K562 (cell line): ENCODE measurements around the gene ZNF513. TPM values are rescaled to one million over a fixed set of nuclear protein-coding genes. Genes with fewer than 3 reads are reported as not detected.
A peak's percentile ranks its signal among the peaks of the same experiment; 100 is the strongest.

ENCODE experiments used
- BCOR ChIP-seq: fragments of 450-650 bp; IDR thresholded peaks from 2 replicates; pipeline ENCODE4 v1.6.1; 2016
- BMI1 ChIP-seq: fragments of 150-350 bp; IDR thresholded peaks from 2 replicates; pipeline ENCODE4 v1.6.1; 2014; ENCODE audit warnings: low read length
- CCAR2 ChIP-seq: fragments of 200-400 bp; formaldehyde crosslinking; IDR thresholded peaks from 2 replicates; pipeline ENCODE4 v1.6.1; 2017; ENCODE audit warnings: mild to moderate bottlenecking, low read depth, low read length
- CREB3L1 ChIP-seq: fragments of 450-650 bp; IDR thresholded peaks from 2 replicates; pipeline ENCODE4 v1.6.1; 2014; ENCODE audit warnings: low read depth, mild to moderate bottlenecking, moderate library complexity, borderline replicate concordance
- DIDO1 ChIP-seq: fragments of 450-650 bp; IDR thresholded peaks from 2 replicates; pipeline ENCODE4 v1.6.1; 2016; ENCODE audit warnings: low read depth, missing biosample characterization, missing genetic modification characterization
- GABPA ChIP-seq: fragments of 200-800 bp; sonication (Bioruptor generic); conservative IDR thresholded peaks from 2 replicates; pipeline ENCODE4 v1.6.1; 2016; ENCODE audit warnings: low read depth, missing genetic modification characterization, missing compliant biosample characterization
- MEF2D ChIP-seq: conservative IDR thresholded peaks from 2 replicates; pipeline ENCODE4 v1.6.1; 2016; ENCODE audit warnings: low read depth, missing genetic modification characterization, missing compliant biosample characterization
- OTX1 ChIP-seq: fragments of 450-650 bp; formaldehyde crosslinking; IDR thresholded peaks from 2 replicates; pipeline ENCODE4 v1.4.0; 2022; ENCODE audit warnings: mild to moderate bottlenecking
- RERE ChIP-seq: sonication (generic); formaldehyde crosslinking; IDR thresholded peaks from 2 replicates; pipeline ENCODE4 v1.8.0; 2023; ENCODE audit warnings: missing genetic modification reagents, mild to moderate bottlenecking, borderline replicate concordance
- SIRT6 ChIP-seq: IDR thresholded peaks from one replicate; pipeline ENCODE4 v1.6.1; 2012; ENCODE audit warnings: low read depth, mild to moderate bottlenecking, control low read depth, inconsistent platforms, low read length, moderate library complexity
- ZNF695 ChIP-seq: fragments of 450-650 bp; formaldehyde crosslinking; IDR thresholded peaks from 2 replicates; pipeline ENCODE4 v1.4.0; 2020; ENCODE audit warnings: mild to moderate bottlenecking, moderate library complexity
- polyA plus RNA-seq, 8 experiments: library from polyadenylated mRNA; depleted of rRNA in 4 of 8; stranded (reverse) in 5 of 8; unstranded in 3 of 8; fragments of >200 nt; fragmentation: Nextera tagmentation in 2 of 8; fragmentation: Illumina TruSeq in 1 of 8; extraction: Ambion mirVana in 2 of 8; extraction: Trizol in 1 of 8; gene quantifications; 2 replicates each; pipeline versions ENCODE4 v1.2.1 to v1.2.3, GENCODE V29; 2011 to 2014; ENCODE audit warnings: inconsistent platforms in 1 of 8, missing spikeins in 1 of 8
- total RNA-seq, 7 experiments: library from RNA; depleted of rRNA in 6 of 7; stranded (reverse); fragments of >200 nt in 6 of 7; fragmentation: Illumina TruSeq in 2 of 7; extraction: Trizol in 2 of 7; gene quantifications; 2 replicates each; pipeline versions ENCODE4 v1.2.1 to v1.2.3, GENCODE V29; 2011 to 2021; ENCODE audit warnings: low replicate concordance in 1 of 7
- TF ChIP-seq, protein P1 (sequence below): fragments of 450-650 bp; IDR thresholded peaks from 2 replicates; pipeline ENCODE4 v1.7.1; 2018; ENCODE audit warnings: mild to moderate bottlenecking, low read depth; ENCODE audit not compliant: partially characterized antibody
- TF ChIP-seq, protein P2 (sequence below): fragments of 450-650 bp; IDR thresholded peaks from 2 replicates; pipeline ENCODE4 v1.6.1; 2016; ENCODE audit warnings: missing biosample characterization, missing genetic modification characterization
- TF ChIP-seq, protein P3 (sequence below), 2 experiments: fragments of 450-650 bp; conservative IDR thresholded peaks; 2 replicates each; pipeline ENCODE4 v1.6.1; 2017; ENCODE audit warnings: mild to moderate bottlenecking in 2 of 2, moderate library complexity in 2 of 2

ZNF513 gene
- total and polyA plus RNA-seq, 9 of the 15 experiments (the other 6 are each of a cell fraction or from before 2014, with no cell fraction given): 0.04 to 13.6 (median 4.4) TPM

DNA sequence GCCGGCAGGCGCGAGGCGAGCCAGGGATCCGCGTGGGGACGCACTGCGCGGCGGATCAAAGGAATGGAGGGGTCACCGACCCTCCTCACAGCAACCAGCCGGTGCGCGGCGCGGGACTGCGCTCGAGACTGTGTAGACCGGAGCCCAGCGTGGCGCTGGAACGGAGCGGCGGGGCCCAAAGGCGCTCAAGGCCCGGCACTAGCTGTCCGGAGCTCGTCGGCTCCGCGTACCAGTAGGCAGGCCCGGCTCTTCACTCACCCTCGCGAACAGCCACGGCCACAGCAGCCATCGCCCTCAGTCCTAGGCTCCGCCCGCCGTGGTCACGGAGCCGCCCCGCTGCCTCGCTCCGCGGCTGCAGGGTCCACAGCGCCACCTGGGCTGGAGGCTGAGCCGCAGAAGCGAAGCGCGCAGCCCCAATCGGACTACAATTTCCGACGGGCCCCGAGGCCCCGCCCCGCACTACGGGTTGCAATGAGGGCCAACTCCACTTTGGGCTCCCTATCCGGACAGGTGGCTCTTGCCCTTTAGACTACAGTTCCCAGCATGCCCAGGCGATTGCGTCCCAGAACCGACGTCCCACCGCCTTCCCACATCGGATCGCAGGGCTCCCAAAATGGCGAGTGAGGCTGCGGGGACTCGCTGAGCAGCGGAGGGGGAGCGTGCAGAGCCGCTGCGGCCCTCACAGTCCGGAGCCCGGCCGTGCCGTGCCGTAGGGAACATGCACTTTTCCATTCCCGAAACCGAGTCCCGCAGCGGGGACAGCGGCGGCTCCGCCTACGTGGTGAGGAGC lies 10.3 kb downstream of the ZNF513 start, which contains the start of the genes EIF2B4 and SNX17 (continued):
- TF ChIP-seq, protein P1, sequence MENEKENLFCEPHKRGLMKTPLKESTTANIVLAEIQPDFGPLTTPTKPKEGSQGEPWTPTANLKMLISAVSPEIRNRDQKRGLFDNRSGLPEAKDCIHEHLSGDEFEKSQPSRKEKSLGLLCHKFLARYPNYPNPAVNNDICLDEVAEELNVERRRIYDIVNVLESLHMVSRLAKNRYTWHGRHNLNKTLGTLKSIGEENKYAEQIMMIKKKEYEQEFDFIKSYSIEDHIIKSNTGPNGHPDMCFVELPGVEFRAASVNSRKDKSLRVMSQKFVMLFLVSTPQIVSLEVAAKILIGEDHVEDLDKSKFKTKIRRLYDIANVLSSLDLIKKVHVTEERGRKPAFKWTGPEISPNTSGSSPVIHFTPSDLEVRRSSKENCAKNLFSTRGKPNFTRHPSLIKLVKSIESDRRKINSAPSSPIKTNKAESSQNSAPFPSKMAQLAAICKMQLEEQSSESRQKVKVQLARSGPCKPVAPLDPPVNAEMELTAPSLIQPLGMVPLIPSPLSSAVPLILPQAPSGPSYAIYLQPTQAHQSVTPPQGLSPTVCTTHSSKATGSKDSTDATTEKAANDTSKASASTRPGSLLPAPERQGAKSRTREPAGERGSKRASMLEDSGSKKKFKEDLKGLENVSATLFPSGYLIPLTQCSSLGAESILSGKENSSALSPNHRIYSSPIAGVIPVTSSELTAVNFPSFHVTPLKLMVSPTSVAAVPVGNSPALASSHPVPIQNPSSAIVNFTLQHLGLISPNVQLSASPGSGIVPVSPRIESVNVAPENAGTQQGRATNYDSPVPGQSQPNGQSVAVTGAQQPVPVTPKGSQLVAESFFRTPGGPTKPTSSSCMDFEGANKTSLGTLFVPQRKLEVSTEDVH: no peak
- TF ChIP-seq DIDO1 (tag) (no peak), RERE (CRISPR knock-in tag) (0 out of 2 replicates have a peak, but pooled peaks have one; percentile 18), OTX1 (CRISPR knock-in tag) (no peak), CCAR2 (no peak), BCOR (no peak), ZNF695 (CRISPR knock-in tag) (no peak), GABPA (peak; percentile 67), MEF2D (tag) (no peak), BMI1 (no peak; the same call in 1 of the 2 replicates), SIRT6 (no peak), CREB3L1 (peak; percentile 97)
- TF ChIP-seq, protein P2, sequence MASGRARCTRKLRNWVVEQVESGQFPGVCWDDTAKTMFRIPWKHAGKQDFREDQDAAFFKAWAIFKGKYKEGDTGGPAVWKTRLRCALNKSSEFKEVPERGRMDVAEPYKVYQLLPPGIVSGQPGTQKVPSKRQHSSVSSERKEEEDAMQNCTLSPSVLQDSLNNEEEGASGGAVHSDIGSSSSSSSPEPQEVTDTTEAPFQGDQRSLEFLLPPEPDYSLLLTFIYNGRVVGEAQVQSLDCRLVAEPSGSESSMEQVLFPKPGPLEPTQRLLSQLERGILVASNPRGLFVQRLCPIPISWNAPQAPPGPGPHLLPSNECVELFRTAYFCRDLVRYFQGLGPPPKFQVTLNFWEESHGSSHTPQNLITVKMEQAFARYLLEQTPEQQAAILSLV: peak; percentile 37; the same call in 1 of the 2 replicates
- TF ChIP-seq, protein P3, sequence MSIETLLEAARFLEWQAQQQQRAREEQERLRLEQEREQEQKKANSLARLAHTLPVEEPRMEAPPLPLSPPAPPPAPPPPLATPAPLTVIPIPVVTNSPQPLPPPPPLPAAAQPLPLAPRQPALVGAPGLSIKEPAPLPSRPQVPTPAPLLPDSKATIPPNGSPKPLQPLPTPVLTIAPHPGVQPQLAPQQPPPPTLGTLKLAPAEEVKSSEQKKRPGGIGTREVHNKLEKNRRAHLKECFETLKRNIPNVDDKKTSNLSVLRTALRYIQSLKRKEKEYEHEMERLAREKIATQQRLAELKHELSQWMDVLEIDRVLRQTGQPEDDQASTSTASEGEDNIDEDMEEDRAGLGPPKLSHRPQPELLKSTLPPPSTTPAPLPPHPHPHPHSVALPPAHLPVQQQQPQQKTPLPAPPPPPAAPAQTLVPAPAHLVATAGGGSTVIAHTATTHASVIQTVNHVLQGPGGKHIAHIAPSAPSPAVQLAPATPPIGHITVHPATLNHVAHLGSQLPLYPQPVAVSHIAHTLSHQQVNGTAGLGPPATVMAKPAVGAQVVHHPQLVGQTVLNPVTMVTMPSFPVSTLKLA (conservative IDR thresholded peaks at IDR 0.05): peak; percentile 78 to 90
